Measurements from ENCODE around the gene MERTK.

Gene MERTK

DNA sequence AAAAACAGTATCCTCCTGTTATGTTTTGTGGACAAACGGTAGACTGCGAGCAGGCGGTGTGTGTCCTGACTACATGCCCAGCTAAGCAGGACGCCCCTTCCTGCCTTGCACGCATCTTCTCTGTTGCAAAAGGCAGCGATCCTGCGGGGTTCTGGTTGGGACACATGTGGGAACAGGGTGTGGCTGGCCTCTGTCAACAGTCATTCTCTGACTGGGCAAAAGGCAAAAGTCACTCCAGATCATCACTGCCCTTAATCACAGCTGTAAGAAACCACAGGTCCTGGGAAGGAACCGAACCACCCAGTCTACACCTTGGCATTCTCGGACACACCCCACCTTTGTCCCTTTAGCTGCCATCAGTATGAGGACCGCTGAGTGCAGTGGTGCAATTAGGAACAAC, 112.3 kb downstream of the MERTK start:
- Histone ChIP-seq H3K27me3 (ENCODE audit: insufficient read depth, low read length, poor library complexity, severe bottlenecking) (no peaks in the 10 kb centered on the region), H3K4me2 (ENCODE audit: low read depth, low read length, poor library complexity, severe bottlenecking) (no peak overlapping the region), H3K4me3 (ENCODE audit: low read length, poor library complexity, severe bottlenecking) (no peak overlapping the region), H3K36me3 (ENCODE audit: insufficient read depth, low read length) (peaks cover 22% of the 10 kb centered on the region; the same call in 1 of the 2 replicates), H3K9ac (ENCODE audit: low read depth, low read length, poor library complexity, severe bottlenecking) (no peak overlapping the region), H3F3A (ENCODE audit: low read depth) (no peaks in the 10 kb centered on the region), H3K4me1 (ENCODE audit: insufficient read depth, low read length, poor library complexity, severe bottlenecking) (peaks cover 9% of the 10 kb centered on the region), H3K9me2 (replicated peaks; ENCODE audit: low read depth, low read length) (no peaks in the 10 kb centered on the region), H2AFZ (ENCODE audit: low read length) (no peak overlapping the region), H3K79me2 (ENCODE audit: insufficient read depth, low read length) (no peaks in the 10 kb centered on the region), H4K20me1 (ENCODE audit: insufficient read depth, low read length, poor library complexity, severe bottlenecking) (no peaks in the 10 kb centered on the region), H3K9me3 (ENCODE audit: insufficient read depth, low read depth, low read length) (no peaks in the 10 kb centered on the region)
- TF ChIP-seq EZH2phosphoT487 (IDR thresholded peaks at IDR 0.05; ENCODE audit: borderline replicate concordance) = no peak
- TF ChIP-seq, protein P1, sequence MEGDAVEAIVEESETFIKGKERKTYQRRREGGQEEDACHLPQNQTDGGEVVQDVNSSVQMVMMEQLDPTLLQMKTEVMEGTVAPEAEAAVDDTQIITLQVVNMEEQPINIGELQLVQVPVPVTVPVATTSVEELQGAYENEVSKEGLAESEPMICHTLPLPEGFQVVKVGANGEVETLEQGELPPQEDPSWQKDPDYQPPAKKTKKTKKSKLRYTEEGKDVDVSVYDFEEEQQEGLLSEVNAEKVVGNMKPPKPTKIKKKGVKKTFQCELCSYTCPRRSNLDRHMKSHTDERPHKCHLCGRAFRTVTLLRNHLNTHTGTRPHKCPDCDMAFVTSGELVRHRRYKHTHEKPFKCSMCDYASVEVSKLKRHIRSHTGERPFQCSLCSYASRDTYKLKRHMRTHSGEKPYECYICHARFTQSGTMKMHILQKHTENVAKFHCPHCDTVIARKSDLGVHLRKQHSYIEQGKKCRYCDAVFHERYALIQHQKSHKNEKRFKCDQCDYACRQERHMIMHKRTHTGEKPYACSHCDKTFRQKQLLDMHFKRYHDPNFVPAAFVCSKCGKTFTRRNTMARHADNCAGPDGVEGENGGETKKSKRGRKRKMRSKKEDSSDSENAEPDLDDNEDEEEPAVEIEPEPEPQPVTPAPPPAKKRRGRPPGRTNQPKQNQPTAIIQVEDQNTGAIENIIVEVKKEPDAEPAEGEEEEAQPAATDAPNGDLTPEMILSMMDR (conservative IDR thresholded peaks at IDR 0.05; ENCODE audit: low read length) = no peak

DNA sequence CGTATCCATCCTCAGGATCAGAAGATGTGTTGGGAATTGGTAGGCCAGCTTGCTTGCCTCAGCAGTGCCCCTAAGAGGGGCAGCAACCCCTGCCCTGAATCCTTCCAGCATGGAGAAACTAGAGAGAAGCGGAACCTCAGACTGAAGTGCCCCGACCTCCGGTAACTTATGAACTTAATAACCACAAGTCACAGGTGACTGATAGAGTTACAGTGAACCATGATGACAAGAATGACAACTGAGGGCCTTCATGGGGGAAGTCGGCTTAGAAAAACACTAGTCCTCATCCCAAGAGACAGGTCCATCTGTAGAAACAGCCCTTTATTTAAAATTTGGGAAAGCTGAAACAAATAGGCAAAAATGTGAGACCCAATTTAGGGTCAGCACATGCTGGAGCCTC, 114.1 kb downstream of the MERTK start:
- Histone ChIP-seq H3K4me2 (ENCODE audit: low read depth, low read length, poor library complexity, severe bottlenecking) (no peak overlapping the region), H3K79me2 (ENCODE audit: insufficient read depth, low read length) (no peaks in the 10 kb centered on the region), H3K4me1 (ENCODE audit: insufficient read depth, low read length, poor library complexity, severe bottlenecking) (peaks cover 8% of the 10 kb centered on the region), H4K20me1 (ENCODE audit: insufficient read depth, low read length, poor library complexity, severe bottlenecking) (no peaks in the 10 kb centered on the region), H3K9ac (ENCODE audit: low read depth, low read length, poor library complexity, severe bottlenecking) (no peak overlapping the region), H3K9me2 (replicated peaks; ENCODE audit: low read depth, low read length) (no peaks in the 10 kb centered on the region), H3K27me3 (ENCODE audit: insufficient read depth, low read length, poor library complexity, severe bottlenecking) (no peaks in the 10 kb centered on the region), H3K4me3 (ENCODE audit: low read length, poor library complexity, severe bottlenecking) (no peak overlapping the region), H3F3A (ENCODE audit: low read depth) (no peaks in the 10 kb centered on the region), H3K36me3 (ENCODE audit: insufficient read depth, low read length) (peaks cover 22% of the 10 kb centered on the region; the same call in 1 of the 2 replicates), H2AFZ (ENCODE audit: low read length) (no peak overlapping the region), H3K9me3 (ENCODE audit: insufficient read depth, low read depth, low read length) (no peaks in the 10 kb centered on the region)
- TF ChIP-seq, protein P1 (conservative IDR thresholded peaks at IDR 0.05; ENCODE audit: low read length) = no peak
- TF ChIP-seq EZH2phosphoT487 (IDR thresholded peaks at IDR 0.05; ENCODE audit: borderline replicate concordance) = no peak

DNA sequence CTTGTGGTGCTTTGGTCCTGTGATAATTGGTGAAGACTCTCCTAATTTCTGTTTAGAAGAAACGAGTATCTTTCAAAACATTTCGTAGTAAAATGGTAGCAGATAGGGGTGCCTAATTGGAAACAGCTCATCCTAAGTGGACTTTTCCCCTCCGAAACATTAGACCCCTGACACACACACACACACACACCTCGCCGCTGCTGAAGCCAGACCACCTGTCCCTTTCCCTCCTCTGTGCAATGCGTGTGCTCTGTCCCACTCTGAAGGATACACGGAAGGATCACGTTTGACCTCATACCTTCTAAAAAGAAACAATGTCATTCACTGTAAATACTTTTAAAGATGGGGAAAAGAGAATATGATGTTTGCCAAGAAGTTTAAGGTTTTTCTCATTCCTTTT, 120.4 kb downstream of the MERTK start:
- Histone ChIP-seq H3K4me1 (ENCODE audit: insufficient read depth, low read length, poor library complexity, severe bottlenecking) (no peaks in the 10 kb centered on the region), H3F3A (ENCODE audit: low read depth) (no peaks in the 10 kb centered on the region), H3K9me3 (ENCODE audit: insufficient read depth, low read depth, low read length) (no peaks in the 10 kb centered on the region), H3K79me2 (ENCODE audit: insufficient read depth, low read length) (no peaks in the 10 kb centered on the region), H3K9me2 (replicated peaks; ENCODE audit: low read depth, low read length) (no peaks in the 10 kb centered on the region), H3K4me3 (ENCODE audit: low read length, poor library complexity, severe bottlenecking) (no peak overlapping the region), H3K36me3 (ENCODE audit: insufficient read depth, low read length) (no peaks in the 10 kb centered on the region), H2AFZ (ENCODE audit: low read length) (no peak overlapping the region), H3K9ac (ENCODE audit: low read depth, low read length, poor library complexity, severe bottlenecking) (no peak overlapping the region), H3K4me2 (ENCODE audit: low read depth, low read length, poor library complexity, severe bottlenecking) (no peak overlapping the region), H3K27me3 (ENCODE audit: insufficient read depth, low read length, poor library complexity, severe bottlenecking) (no peaks in the 10 kb centered on the region), H4K20me1 (ENCODE audit: insufficient read depth, low read length, poor library complexity, severe bottlenecking) (no peaks in the 10 kb centered on the region)
- TF ChIP-seq, protein P1 (conservative IDR thresholded peaks at IDR 0.05; ENCODE audit: low read length) = no peak
- no peak for TF ChIP-seq EZH2phosphoT487 (IDR thresholded peaks at IDR 0.05; ENCODE audit: borderline replicate concordance)

Data from Loucy (cell line).